Liver (tissue), 9 donors: ENCODE data around the gene ADRA1B. TPM values are rescaled to one million over a fixed set of nuclear protein-coding genes. Genes with fewer than 3 reads are reported as not detected.

Source experiments
- DNase-seq: peaks from one replicate; pipeline ENCODE4 v3.0.0-alpha.2; 2017; ENCODE audit warnings: low spot score
- H3K27ac ChIP-seq, 2 donors: one replicate each; pipeline ENCODE4 v1.7.0; 2013; ENCODE audit warnings: inconsistent platforms in 2 of 2, low read length in 2 of 2, control low read depth in 1 of 2, low read depth in 1 of 2, mild to moderate bottlenecking in 1 of 2
- H3K27me3 ChIP-seq, 4 donors: one replicate each; pipeline versions ENCODE4 v1.6.1 to v1.7.0; 2013; ENCODE audit warnings: low read length in 3 of 4, inconsistent platforms in 1 of 4, mild to moderate bottlenecking in 1 of 4, moderate library complexity in 1 of 4; ENCODE audit not compliant: control insufficient read depth in 4 of 4, insufficient read depth in 4 of 4
- H3K36me3 ChIP-seq, 4 donors: one replicate each; pipeline versions ENCODE4 v1.6.1 to v1.7.0; 2013; ENCODE audit warnings: low read length in 3 of 4, mild to moderate bottlenecking in 3 of 4, low read depth in 1 of 4, moderate library complexity in 1 of 4; ENCODE audit not compliant: control insufficient read depth in 4 of 4, insufficient read depth in 3 of 4
- H3K4me1 ChIP-seq, 4 donors: one replicate each; pipeline versions ENCODE4 v1.6.1 to v1.7.0; 2013; ENCODE audit warnings: low read length in 3 of 4, mild to moderate bottlenecking in 3 of 4, moderate library complexity in 1 of 4; ENCODE audit not compliant: control insufficient read depth in 4 of 4, insufficient read depth in 4 of 4
- H3K4me3 ChIP-seq, 3 donors: one replicate each; pipeline versions ENCODE4 v1.6.1 to v1.7.0; 2013; ENCODE audit warnings: low read length in 3 of 3, control low read depth in 1 of 3, low read depth in 1 of 3, mild to moderate bottlenecking in 1 of 3
- H3K9ac ChIP-seq, 2 donors: one replicate each; pipeline ENCODE4 v1.7.0; 2013; ENCODE audit warnings: low read length in 2 of 2, mild to moderate bottlenecking in 2 of 2, moderate library complexity in 2 of 2, control low read depth in 1 of 2, low read depth in 1 of 2
- H3K9me3 ChIP-seq, 4 donors: one replicate each; pipeline versions ENCODE4 v1.6.1 to v1.7.0; 2013; ENCODE audit warnings: low read length in 3 of 4; ENCODE audit not compliant: control insufficient read depth in 4 of 4
- ATF3 ChIP-seq: IDR thresholded peaks from 2 replicates; pipeline ENCODE4 v1.6.1; 2016; ENCODE audit warnings: antibody characterized with exemption
- CTCF ChIP-seq: fragments of 150-350 bp; IDR thresholded peaks from 2 replicates; pipeline ENCODE4 v1.5.1; 2017; ENCODE audit warnings: improper control_type of control experiment, low read depth, low read length; ENCODE audit not compliant: missing input control
- EGR1 ChIP-seq, 2 donors: IDR thresholded peaks; 2 replicates each; pipeline ENCODE4 v1.6.1; 2016 to 2018; ENCODE audit warnings: antibody characterized with exemption in 2 of 2, low read depth in 2 of 2
- FOXA1 ChIP-seq: IDR thresholded peaks from 2 replicates; pipeline ENCODE4 v1.6.1; 2016; ENCODE audit warnings: antibody characterized with exemption
- HNF4A ChIP-seq, 2 donors: conservative IDR thresholded peaks; 2 replicates each; pipeline ENCODE4 v1.6.1; 2016; ENCODE audit warnings: antibody characterized with exemption in 2 of 2, mild to moderate bottlenecking in 2 of 2
- HNF4G ChIP-seq: IDR thresholded peaks from 2 replicates; pipeline ENCODE4 v1.6.1; 2016; ENCODE audit warnings: antibody characterized with exemption
- MAX ChIP-seq: IDR thresholded peaks from 2 replicates; pipeline ENCODE4 v1.6.1; 2016; ENCODE audit warnings: antibody characterized with exemption
- NR2F2 ChIP-seq: IDR thresholded peaks from 2 replicates; pipeline ENCODE4 v1.6.1; 2016; ENCODE audit warnings: antibody characterized with exemption
- RAD21 ChIP-seq, 2 donors: IDR thresholded peaks; 2 replicates each; pipeline ENCODE4 v1.6.1; 2016; ENCODE audit warnings: antibody characterized with exemption in 2 of 2, mild to moderate bottlenecking in 2 of 2
- REST ChIP-seq: IDR thresholded peaks from 2 replicates; pipeline ENCODE4 v1.6.1; 2016; ENCODE audit warnings: antibody characterized with exemption, mild to moderate bottlenecking
- SP1 ChIP-seq: IDR thresholded peaks from 2 replicates; pipeline ENCODE4 v1.6.1; 2018; ENCODE audit warnings: antibody characterized with exemption, mild to moderate bottlenecking
- TAF1 ChIP-seq: conservative IDR thresholded peaks from 2 replicates; pipeline ENCODE4 v1.6.1; 2016; ENCODE audit warnings: antibody characterized with exemption, mild to moderate bottlenecking
- YY1 ChIP-seq: IDR thresholded peaks from 2 replicates; pipeline ENCODE4 v1.6.1; 2016; ENCODE audit warnings: antibody characterized with exemption, mild to moderate bottlenecking
- ZBTB33 ChIP-seq: IDR thresholded peaks from 2 replicates; pipeline ENCODE4 v1.6.1; 2016; ENCODE audit warnings: antibody characterized with exemption
- WGBS: extraction: QIAGEN DNeasy Blood & Tissue Kit; methylation state at CpG from one replicate; pipeline ENCODE4 v1.1.7; 2013; 5-methylcytosine and 5-hydroxymethylcytosine counted together
- polyA plus RNA-seq, 2 donors: library from polyadenylated mRNA; stranded (reverse) in 1 of 2; unstranded in 1 of 2; fragments of 200-250 nt in 1 of 2; fragments of >200 nt in 1 of 2; fragmentation: Nextera tagmentation in 1 of 2; extraction: Ambion mirVana in 1 of 2; gene quantifications; one replicate each; pipeline versions ENCODE4 v1.2.1 to v1.2.3, GENCODE V29; 2013 to 2015
- total RNA-seq, 2 donors: library from RNA; depleted of rRNA; stranded (reverse); fragments of >200 nt; gene quantifications; one replicate each; pipeline ENCODE4 v1.2.3, GENCODE V29; 2014
- donor health status: healthy.
- donor health status: healthy.
- donor health status: healthy.
- donor health status: healthy.
- donor health status: healthy.

Gene ADRA1B
- total and polyA plus RNA-seq, 4 donors = 0.70 to 13.1 (median 8.2) TPM

- Histone ChIP-seq H3K9me3 (no peaks in the 10 kb centered on the region), H3K27ac (no peak overlapping the region), H3K36me3 (no peaks in the 10 kb centered on the region), H3K9ac (no peak overlapping the region), H3K4me3 (no peak overlapping the region), H3K27me3 (no peaks in the 10 kb centered on the region), H3K4me1 (peaks cover 2 to 11% (median 5%) of the 10 kb centered on the region in 4 donors)
- 83% methylated on average over 6 of the region's 6 CpGs for WGBS
- DNase-seq = no peak
- no peak for TF ChIP-seq ZBTB33
- TF ChIP-seq EGR1 (IDR thresholded peaks at IDR 0.05; ENCODE audit: low read depth in 2 of 2) = no peak
- no peak for TF ChIP-seq REST
- TF ChIP-seq HNF4A (conservative IDR thresholded peaks at IDR 0.05) = no peak
- no peak for TF ChIP-seq CTCF
- TF ChIP-seq TAF1 = no peak
- TF ChIP-seq YY1 = no peak
- no peak for TF ChIP-seq RAD21 (IDR thresholded peaks at IDR 0.05)
- no peak for TF ChIP-seq NR2F2
- no peak for TF ChIP-seq MAX
- TF ChIP-seq ATF3 = no peak
- TF ChIP-seq FOXA1 = no peak
- no peak for TF ChIP-seq HNF4G
These were observed 20.5 kb downstream of the ADRA1B start for GRCh38 chr5:159936686-159937329.

GRCh38 chr5:159937580-159937979 lies 21.3 kb downstream of the ADRA1B start:
- WGBS = 95% methylated on average over 10 of the region's 10 CpGs
- H3K4me1 ChIP-seq = peaks cover 2 to 11% (median 5%) of the 10 kb centered on the region in 4 donors
- H3K27ac ChIP-seq = no peak overlapping the region
- H3K27me3 ChIP-seq = no peaks in the 10 kb centered on the region
- no peak overlapping the region for H3K4me3 ChIP-seq
- no peak for TF ChIP-seq EGR1 (IDR thresholded peaks at IDR 0.05; ENCODE audit: low read depth in 2 of 2)
- no peak for TF ChIP-seq SP1
- DNase-seq = no peak
- H3K9ac ChIP-seq = no peak overlapping the region
- no peaks in the 10 kb centered on the region for H3K36me3 ChIP-seq
- H3K9me3 ChIP-seq = no peaks in the 10 kb centered on the region
